Stimulated activated CD4-positive, alpha-beta T cell treated with anti-CD3 and anti-CD28 coated beads, Interleukin-2, amount 100 ng/mL, for 48 hours (primary cell): Measurements from ENCODE around the gene RSPRY1.

Experiments
- DNase-seq, 2 donors: peaks; one replicate each; pipeline ENCODE4 v3.0.0-alpha.2; 2020

RSPRY1 gene

GRCh38 chr16:57276596-57276995 lies 90.5 kb downstream of the RSPRY1 start:
- DNase-seq, result no peak

GRCh38 chr16:57277586-57277985 lies 91.5 kb downstream of the RSPRY1 start:
- DNase-seq, result peak in 1 of 2 donors; percentile 32

- DNase-seq, result no peak
Measured at GRCh38 chr16:57278494-57278893, 92.4 kb downstream of the RSPRY1 start.

GRCh38 chr16:57279780-57280638 lies 93.9 kb downstream of the RSPRY1 start:
- DNase-seq, result no peak

- no peak for DNase-seq
Measured at GRCh38 chr16:57281791-57282190, 95.7 kb downstream of the RSPRY1 start.

- no peak for DNase-seq
Measured at GRCh38 chr16:57282510-57283213, 96.5 kb downstream of the RSPRY1 start.

- no peak for DNase-seq
Measured at GRCh38 chr16:57283214-57283958, 97.3 kb downstream of the RSPRY1 start.

- no peak for DNase-seq
Measured at GRCh38 chr16:57283959-57284208, 97.8 kb downstream of the RSPRY1 start.

- DNase-seq, result peak; percentile 20 to 40
Measured at GRCh38 chr16:57284209-57284951, 98.3 kb downstream of the RSPRY1 start, which contains the start of gene PLLP. Gene PLLP, minus strand, starts transcription at chr16:57284672. Its CDS starts 132 bp downstream, at chr16:57284540.

GRCh38 chr16:57284952-57285363 lies 98.8 kb downstream of the RSPRY1 start:
- DNase-seq, result no peak

GRCh38 chr16:57285379-57285778 lies 99.2 kb downstream of the RSPRY1 start:
- DNase-seq, result no peak

GRCh38 chr16:57289391-57290257 lies 103.5 kb downstream of the RSPRY1 start:
- DNase-seq, result no peak
